H1 (cell line): ENCODE data around the gene CA9. TPM values are rescaled to one million over a fixed set of nuclear protein-coding genes. Genes with fewer than 3 reads are reported as not detected.
"Not testable (repeated sequence)": the region's sequence is repeated elsewhere in the genome, so short reads cannot be mapped to it uniquely, and the experiment has no call there.

Experiments
- CTCF ChIA-PET: fragments of 300-600 bp; sonication (Branson Sonifier 250); formaldehyde crosslinking; loops from one replicate; lab custom pipeline; 2021; ENCODE audit not compliant: partially characterized antibody; lab: Charles Lee
- POLR2A ChIA-PET: fragments of 300-600 bp; sonication (Branson Sonifier 250); formaldehyde crosslinking; loops from one replicate; lab custom pipeline; 2021; ENCODE audit warnings: inconsistent platforms; ENCODE audit not compliant: partially characterized antibody; lab: Charles Lee
- DNase-seq, 2 experiments: peaks; one replicate each; pipeline versions ENCODE4 v3.0.0 to v3.0.0-alpha.2; 2010 to 2022; ENCODE audit warnings: low spot score in 2 of 2, low read depth in 1 of 2, mixed read lengths in 1 of 2
- FAIRE-seq: peaks from 2 replicates; lab custom pipeline; 2011; peaks lifted over from hg19 to GRCh38; lab: Jason Lieb, UNC
- H2AFZ ChIP-seq: 2 replicates; pipeline ENCODE4 v1.8.1; 2012; ENCODE audit warnings: low read length, inconsistent platforms
- H2AK5ac ChIP-seq: 2 replicates; pipeline ENCODE4 v1.6.1; 2013; ENCODE audit warnings: low read depth, low read length
- H2BK120ac ChIP-seq: replicated peaks from 2 replicates; pipeline ENCODE3; 2013; ENCODE audit warnings: low read depth, low read length, inconsistent platforms
- H2BK12ac ChIP-seq: 2 replicates; pipeline ENCODE4 v1.6.1; 2013; ENCODE audit warnings: low read depth, low read length
- H2BK15ac ChIP-seq: 2 replicates; pipeline ENCODE4 v1.6.1; 2013; ENCODE audit warnings: low read length
- H2BK20ac ChIP-seq: 2 replicates; pipeline ENCODE4 v1.6.1; 2013; ENCODE audit warnings: low read length
- H2BK5ac ChIP-seq: 2 replicates; pipeline ENCODE4 v1.6.1; 2013; ENCODE audit warnings: low read depth, low read length
- H3K14ac ChIP-seq: 2 replicates; pipeline ENCODE4 v1.6.1; 2013; ENCODE audit warnings: inconsistent platforms; ENCODE audit not compliant: insufficient read length
- H3K18ac ChIP-seq: 2 replicates; pipeline ENCODE4 v1.6.1; 2013; ENCODE audit warnings: low read length; ENCODE audit errors: extremely low read depth
- H3K23ac ChIP-seq: 2 replicates; pipeline ENCODE4 v1.6.1; 2013; ENCODE audit warnings: inconsistent platforms; ENCODE audit not compliant: insufficient read length
- H3K23me2 ChIP-seq: 2 replicates; pipeline ENCODE4 v1.6.1; 2013; ENCODE audit warnings: low read depth, low read length
- H3K27ac ChIP-seq: 2 replicates; pipeline ENCODE4 v1.6.1; 2011; ENCODE audit warnings: low read depth, low read length, inconsistent platforms
- H3K27me3 ChIP-seq, 4 experiments: replicated peaks in 1 of 4; 1 replicate in 1 of 4; 2 replicates in 3 of 4; pipeline versions ENCODE4 v1.6.1 to v1.8.1; 2011 to 2013; ENCODE audit warnings: low read length in 3 of 4, mild to moderate bottlenecking in 3 of 4, inconsistent platforms in 2 of 4, mixed read lengths in 2 of 4, moderate library complexity in 1 of 4; ENCODE audit not compliant: control insufficient read depth in 3 of 4, insufficient read depth in 3 of 4; ENCODE audit errors: extremely low read depth in 1 of 4
- H3K36me3 ChIP-seq, 4 experiments: 2 replicates each; pipeline versions ENCODE4 v1.6.1 to v1.8.1; 2011 to 2013; ENCODE audit warnings: mild to moderate bottlenecking in 4 of 4, low read length in 3 of 4, moderate library complexity in 2 of 4, control low read depth in 1 of 4, inconsistent platforms in 1 of 4; ENCODE audit not compliant: insufficient read depth in 4 of 4, control insufficient read depth in 2 of 4
- H3K4ac ChIP-seq: replicated peaks from 2 replicates; pipeline ENCODE3; 2013; ENCODE audit warnings: low read length, low read depth, mixed read lengths, inconsistent platforms; ENCODE audit not compliant: insufficient read length
- H3K4me1 ChIP-seq, 4 experiments: replicated peaks in 1 of 4; 1 replicate in 1 of 4; 2 replicates in 3 of 4; pipeline versions ENCODE4 v1.6.1 to v1.8.1; 2011 to 2013; ENCODE audit warnings: low read length in 3 of 4, inconsistent platforms in 2 of 4, mixed read lengths in 1 of 4; ENCODE audit not compliant: insufficient read depth in 4 of 4, control insufficient read depth in 3 of 4
- H3K4me2 ChIP-seq, 2 experiments: 2 replicates each; pipeline versions ENCODE4 v1.6.1 to v1.8.1; 2011 to 2013; ENCODE audit warnings: low read depth in 2 of 2, low read length in 2 of 2, control low read depth in 1 of 2, inconsistent platforms in 1 of 2, mild to moderate bottlenecking in 1 of 2; ENCODE audit not compliant: insufficient read depth in 1 of 2
- H3K4me3 ChIP-seq, 4 experiments: fragments of 200-600, 300-600 bp in 1 of 4; sonication (generic), shearing (Covaris generic), sonication (Bioruptor Twin) in 1 of 4; 2 replicates each; pipeline versions ENCODE4 v1.5.1 to v1.8.1; 2011 to 2016; ENCODE audit warnings: low read length in 4 of 4, low read depth in 3 of 4, control low read depth in 2 of 4, inconsistent platforms in 2 of 4, mild to moderate bottlenecking in 2 of 4, mixed read lengths in 1 of 4, moderate library complexity in 1 of 4; ENCODE audit not compliant: insufficient read depth in 2 of 4; ENCODE audit errors: extremely low read depth in 1 of 4
- H3K56ac ChIP-seq: replicated peaks from 2 replicates; pipeline ENCODE3; 2013; ENCODE audit warnings: low read depth, mild to moderate bottlenecking, mixed read lengths, low read length, inconsistent platforms; ENCODE audit not compliant: insufficient read length
- H3K79me1 ChIP-seq: 2 replicates; pipeline ENCODE4 v1.6.1; 2013; ENCODE audit warnings: low read depth, low read length, control low read depth
- H3K79me2 ChIP-seq, 2 experiments: 2 replicates each; pipeline versions ENCODE4 v1.6.1 to v1.8.1; 2012 to 2013; ENCODE audit warnings: low read length in 2 of 2, mild to moderate bottlenecking in 2 of 2, inconsistent platforms in 1 of 2; ENCODE audit not compliant: insufficient read depth in 2 of 2, control insufficient read depth in 1 of 2
- H3K9ac ChIP-seq, 4 experiments: replicated peaks in 1 of 4; 1 replicate in 1 of 4; 2 replicates in 3 of 4; pipeline versions ENCODE4 v1.6.1 to v1.8.1; 2011 to 2013; ENCODE audit warnings: low read depth in 3 of 4, low read length in 3 of 4, control low read depth in 2 of 4, mild to moderate bottlenecking in 2 of 4, moderate library complexity in 2 of 4, inconsistent platforms in 1 of 4; ENCODE audit errors: extremely low read depth in 1 of 4
- H3K9me3 ChIP-seq, 2 experiments: 2 replicates each; pipeline versions ENCODE4 v1.6.1 to v1.8.1; 2012 to 2013; ENCODE audit warnings: mild to moderate bottlenecking in 2 of 2, moderate library complexity in 2 of 2, control low read depth in 1 of 2, inconsistent platforms in 1 of 2, low read depth in 1 of 2, low read length in 1 of 2, mixed read lengths in 1 of 2; ENCODE audit not compliant: insufficient read depth in 2 of 2
- H4K20me1 ChIP-seq, 2 experiments: replicated peaks in 1 of 2; 2 replicates each; pipeline versions ENCODE3 to v1.8.1; 2011 to 2013; ENCODE audit warnings: inconsistent platforms in 2 of 2, low read length in 2 of 2, mild to moderate bottlenecking in 1 of 2; ENCODE audit not compliant: insufficient read depth in 2 of 2, control insufficient read depth in 1 of 2
- H4K5ac ChIP-seq: 2 replicates; pipeline ENCODE4 v1.6.1; 2013; ENCODE audit warnings: low read length, low read depth, mixed read lengths, inconsistent platforms; ENCODE audit not compliant: insufficient read length
- H4K8ac ChIP-seq: 2 replicates; pipeline ENCODE4 v1.8.0; 2013; ENCODE audit warnings: mild to moderate bottlenecking, moderate library complexity, low read length, inconsistent platforms; ENCODE audit not compliant: insufficient read depth; ENCODE audit errors: extremely low read depth
- H4K91ac ChIP-seq: replicated peaks from 2 replicates; pipeline ENCODE3; 2013; ENCODE audit warnings: low read length, mixed read lengths, inconsistent platforms; ENCODE audit not compliant: insufficient read length
- TAF1 ChIP-seq: IDR thresholded peaks from 2 replicates; pipeline ENCODE4 v1.6.1; 2011; ENCODE audit warnings: mild to moderate bottlenecking, low read depth, low read length
- YY1 ChIP-seq: IDR thresholded peaks from 2 replicates; pipeline ENCODE4 v1.6.1; 2011; ENCODE audit warnings: low read depth, mild to moderate bottlenecking, low read length
- WGBS, 2 experiments: shearing (Covaris generic) in 1 of 2; methylation state at CpG; one replicate each; pipeline versions ENCODE4 v1.1.6 to v1.1.7; 2013 to 2015; ENCODE audit warnings: low lambda C conversion rate in 2 of 2, mixed read lengths in 2 of 2, inconsistent platforms in 1 of 2, low coverage in 1 of 2, missing lambda C conversion rate in 1 of 2; ENCODE audit not compliant: insufficient replicate concordance in 2 of 2, insufficient coverage in 1 of 2, insufficient read length in 1 of 2; ENCODE audit errors: extremely low coverage in 1 of 2, missing lambda C conversion rate in 1 of 2; 5-methylcytosine and 5-hydroxymethylcytosine counted together
- polyA plus RNA-seq, 7 experiments: library from polyadenylated mRNA; depleted of rRNA in 3 of 7; stranded (reverse) in 5 of 7; unstranded in 2 of 7; fragments of >200 nt in 5 of 7; fragments of 200-250 nt in 2 of 7; gene quantifications; 1 replicate in 5 of 7; 2 replicates in 1 of 7; 4 replicates in 1 of 7; pipeline versions ENCODE4 v1.2.1 to v1.2.3, GENCODE V29; 2011 to 2013; ENCODE audit warnings: missing spikeins in 2 of 7, mixed read lengths in 2 of 7
- total RNA-seq: library from RNA; stranded (reverse); fragmentation: NEBNext Ultra II Directional; extraction: Animal tissue kit (Norgen Biotek cat#: 25700); gene quantifications from 2 replicates; pipeline ENCODE4 v1.2.1, GENCODE V29; 2021

Gene CA9
- total and polyA plus RNA-seq, 2 of the 8 experiments (the other 6 are each of a cell fraction or from before 2014, with no cell fraction given) = 1.3 to 1.8 TPM

GRCh38 chr9:35645736-35646135, 28.0 kb upstream of the CA9 start:
- H3K4me3 ChIP-seq = peak overlapping the region; percentile 56 to 79 (median 60)
- not testable (repeated sequence) for H3K27ac ChIP-seq

More at GRCh38 chr9:35645736-35646135, 28.0 kb upstream of the CA9 start:
- H3K56ac ChIP-seq, H3K27me3 ChIP-seq, H3K79me1 ChIP-seq, DNase-seq, H3K14ac ChIP-seq, H2AK5ac ChIP-seq, H2AFZ ChIP-seq, H4K91ac ChIP-seq, H3K79me2 ChIP-seq, H2BK15ac ChIP-seq, H3K4ac ChIP-seq, H2BK20ac ChIP-seq, H4K8ac ChIP-seq, H3K9ac ChIP-seq, H3K36me3 ChIP-seq, H3K23ac ChIP-seq, H2BK12ac ChIP-seq, H4K20me1 ChIP-seq, H3K9me3 ChIP-seq: not testable (repeated sequence)
- POLR2A ChIA-PET = interaction anchor here (0.6 to 6.2 kb wide), 10 partner anchors 11 to 171 kb away, joined by 3 to 53 read pairs (median 7); partner anchors contain the start of genes CCDC107, CREB3, RMRP and TLN1
- WGBS, 2 experiments = 26% methylated on average over 10 of the region's 10 CpGs; no CpG with 5 or more reads in 1 of the 2 experiments
- peak overlapping the region; percentile 16; the same call in 1 of the 2 replicates for H2BK5ac ChIP-seq
- peaks cover 0 to 12% (median 6%) of the 10 kb centered on the region in 4 experiments; a peak in 4 of 7 replicates for H3K4me1 ChIP-seq
- H3K23me2 ChIP-seq = peaks cover 10% of the 10 kb centered on the region; the same call in 1 of the 2 replicates
- TF ChIP-seq YY1 (peak; percentile 19; the same call in 1 of the 2 replicates), TAF1 (0 out of 2 replicates have a peak, but pooled peaks have one; percentile 8)
- TF ChIP-seq, all 59 proteins: peak for 2; not testable (repeated sequence) for 57
- H3K18ac ChIP-seq, FAIRE-seq, H2BK120ac ChIP-seq, H4K5ac ChIP-seq: not testable (repeated sequence)
- CTCF ChIA-PET = interaction anchor here (0.6 to 8.1 kb wide), 24 partner anchors 14 to 607 kb away, joined by 3 to 149 read pairs (median 4); partner anchors contain the start of genes ARHGEF39, CCDC107, RMRP and TPM2
- H3K4me2 ChIP-seq = peak overlapping the region; percentile 72 to 82
